HCT116 (cell line): Measurements from ENCODE around the gene PCBP1. TPM values are rescaled to one million over a fixed set of nuclear protein-coding genes. Genes with fewer than 3 reads are reported as not detected.
A peak's percentile ranks its signal among the peaks of the same experiment; 100 is the strongest.

Experiments
- ATAC-seq: fragments of 200-7000 bp; cut with Tn5 transposase; 2 replicates; pipeline ENCODE4 v1.9.1; 2020; ENCODE audit warnings: mild to moderate bottlenecking, moderate library complexity
- BruUV-seq: library from RNA; stranded (reverse); fragments of 400-500 nt; replicated peaks from 2 replicates; lab custom pipeline; 2021; lab: Mats Ljungman, UMichigan
- CTCF ChIA-PET: fragments of 300-600 bp; sonication (Branson Sonifier 250); formaldehyde crosslinking; loops from one replicate; lab custom pipeline; 2021; ENCODE audit warnings: antibody characterized with exemption; lab: Charles Lee
- POLR2A ChIA-PET: fragments of 300-600, 350-600 bp; sonication (Branson Sonifier 250); formaldehyde crosslinking; loops from one replicate; lab custom pipeline; 2021; ENCODE audit warnings: antibody characterized with exemption; lab: Charles Lee
- RAD21 ChIA-PET, 2 experiments: fragments of 300-600 bp; sonication (Branson Sonifier 250); formaldehyde crosslinking; loops; one replicate each; lab custom pipeline; 2023; ENCODE audit warnings: low total read pairs in 2 of 2; ENCODE audit not compliant: uncharacterized antibody in 2 of 2, unreplicated experiment in 2 of 2, low non-redundant PET in 1 of 2; lab: Charles Lee
- DNase-seq: peaks from one replicate; pipeline ENCODE4 v3.0.0-alpha.2; 2010; ENCODE audit warnings: low read depth, low spot score
- H2AFZ ChIP-seq: fragments of 200-600 bp; shearing (Covaris generic), sonication (generic); 2 replicates; pipeline ENCODE4 v1.6.1; 2017; ENCODE audit warnings: low read depth, mixed run types, mixed read lengths, antibody characterized with exemption, low read length; ENCODE audit not compliant: poor library complexity, severe bottlenecking
- H3K27ac ChIP-seq: 2 replicates; pipeline ENCODE4 v1.5.1; 2012; ENCODE audit warnings: low read depth, low read length
- H3K27me3 ChIP-seq: fragments of 200-600 bp; sonication (generic); 2 replicates; pipeline ENCODE4 v1.6.1; 2016; ENCODE audit warnings: mixed run types, low read length, mixed read lengths; ENCODE audit not compliant: insufficient read depth
- H3K36me3 ChIP-seq, 2 experiments: fragments of 200-500 bp in 1 of 2; fragments of 200-600 bp in 1 of 2; sonication (Bioruptor generic) in 1 of 2; sonication (generic) in 1 of 2; 2 replicates each; pipeline versions ENCODE4 v1.5.1 to v1.6.1; 2014 to 2016; ENCODE audit warnings: low read length in 2 of 2, inconsistent platforms in 1 of 2, mixed read lengths in 1 of 2, mixed run types in 1 of 2; ENCODE audit not compliant: insufficient read depth in 2 of 2, control insufficient read depth in 1 of 2
- H3K4me1 ChIP-seq, 2 experiments: fragments of 200-600 bp in 1 of 2; sonication (generic) in 1 of 2; 2 replicates each; pipeline versions ENCODE4 v1.5.1 to v1.6.1; 2012 to 2017; ENCODE audit warnings: low read length in 2 of 2, inconsistent platforms in 1 of 2, mild to moderate bottlenecking in 1 of 2, mixed read lengths in 1 of 2, mixed run types in 1 of 2, moderate library complexity in 1 of 2; ENCODE audit not compliant: insufficient read depth in 2 of 2, control insufficient read depth in 1 of 2
- H3K4me2 ChIP-seq: fragments of 200-600 bp; sonication (generic); 2 replicates; pipeline ENCODE4 v1.6.1; 2017; ENCODE audit warnings: mixed run types, low read length, mixed read lengths
- H3K4me3 ChIP-seq, 2 experiments: fragments of 200-600 bp in 1 of 2; sonication (generic) in 1 of 2; replicated peaks in 1 of 2; 2 replicates each; pipeline ENCODE4 v1.5.1; 2011 to 2016; ENCODE audit warnings: low read length in 2 of 2, control low read depth in 1 of 2, low read depth in 1 of 2, mild to moderate bottlenecking in 1 of 2, mixed read lengths in 1 of 2, mixed run types in 1 of 2
- H3K79me2 ChIP-seq: fragments of 200-600 bp; sonication (generic); 2 replicates; pipeline ENCODE4 v1.6.1; 2017; ENCODE audit warnings: mild to moderate bottlenecking, mixed run types, low read length, moderate library complexity, mixed read lengths; ENCODE audit not compliant: insufficient read depth
- H3K9ac ChIP-seq: fragments of 200-600 bp; sonication (generic); 2 replicates; pipeline ENCODE4 v1.6.1; 2016; ENCODE audit warnings: low read length, mixed read lengths
- H3K9me2 ChIP-seq: fragments of 200-600 bp; sonication (generic), shearing (Covaris generic); 2 replicates; pipeline ENCODE4 v1.6.1; 2017; ENCODE audit warnings: mixed run types, mild to moderate bottlenecking, moderate library complexity; ENCODE audit not compliant: insufficient read depth
- H3K9me3 ChIP-seq, 2 experiments: fragments of 200-500 bp in 1 of 2; fragments of 200-600 bp in 1 of 2; sonication (Bioruptor generic) in 1 of 2; sonication (generic) in 1 of 2; 2 replicates each; pipeline ENCODE4 v1.6.1; 2014 to 2017; ENCODE audit warnings: low read length in 2 of 2, mixed read lengths in 2 of 2, inconsistent platforms in 1 of 2, low read depth in 1 of 2, mild to moderate bottlenecking in 1 of 2, mixed run types in 1 of 2, moderate library complexity in 1 of 2; ENCODE audit not compliant: control insufficient read depth in 1 of 2, insufficient read depth in 1 of 2
- H4K20me1 ChIP-seq: fragments of 200-600 bp; sonication (generic), shearing (Covaris generic); 2 replicates; pipeline ENCODE4 v1.6.1; 2017; ENCODE audit warnings: mixed run types, mild to moderate bottlenecking, moderate library complexity; ENCODE audit not compliant: insufficient read depth
- ATF3 ChIP-seq: IDR thresholded peaks from 2 replicates; pipeline ENCODE4 v1.6.1; 2012
- CBX3 ChIP-seq: IDR thresholded peaks from 2 replicates; pipeline ENCODE4 v1.6.1; 2012; ENCODE audit warnings: low read depth
- CEBPB ChIP-seq: IDR thresholded peaks from 2 replicates; pipeline ENCODE4 v1.6.1; 2012; ENCODE audit warnings: low read depth
- CTCF ChIP-seq, 3 experiments: fragments of 200-600 bp in 1 of 3; sonication (generic) in 1 of 3; IDR thresholded peaks in 2 of 3; conservative IDR thresholded peaks in 1 of 3; 2 replicates each; pipeline ENCODE4 v1.5.1; 2012 to 2017; ENCODE audit warnings: low read depth in 2 of 3, low read length in 2 of 3, antibody characterized with exemption in 1 of 3, borderline replicate concordance in 1 of 3, control low read depth in 1 of 3, mild to moderate bottlenecking in 1 of 3, mixed read lengths in 1 of 3, mixed run types in 1 of 3, moderate library complexity in 1 of 3; ENCODE audit not compliant: insufficient read depth in 1 of 3
- EGR1 ChIP-seq: IDR thresholded peaks from 2 replicates; pipeline ENCODE4 v1.6.1; 2012; ENCODE audit warnings: low read depth
- EZH2 ChIP-seq: fragments of 200-600 bp; sonication (generic); IDR thresholded peaks from 2 replicates; pipeline ENCODE4 v1.6.1; 2017; ENCODE audit warnings: antibody characterized with exemption, mixed run types
- FOSL1 ChIP-seq: IDR thresholded peaks from 2 replicates; pipeline ENCODE4 v1.6.1; 2012; ENCODE audit warnings: low read depth
- JUND ChIP-seq: IDR thresholded peaks from 2 replicates; pipeline ENCODE4 v1.6.1; 2012
- MAX ChIP-seq: IDR thresholded peaks from 2 replicates; pipeline ENCODE4 v1.6.1; 2012
- POLR2A ChIP-seq: IDR thresholded peaks from 2 replicates; pipeline ENCODE4 v1.7.0; 2011; ENCODE audit warnings: borderline replicate concordance; ENCODE audit not compliant: insufficient read depth, insufficient read length; ENCODE audit errors: extremely low read depth
- POLR2AphosphoS5 ChIP-seq: IDR thresholded peaks from 2 replicates; pipeline ENCODE4 v1.6.1; 2011; ENCODE audit warnings: mild to moderate bottlenecking, low read depth, low read length, moderate library complexity
- RAD21 ChIP-seq: IDR thresholded peaks from 2 replicates; pipeline ENCODE4 v1.6.1; 2012; ENCODE audit warnings: low read depth, mild to moderate bottlenecking
- REST ChIP-seq: IDR thresholded peaks from 2 replicates; pipeline ENCODE4 v1.6.1; 2012; ENCODE audit warnings: low read depth
- SP1 ChIP-seq: IDR thresholded peaks from 2 replicates; pipeline ENCODE4 v1.6.1; 2012; ENCODE audit warnings: low read depth
- SRF ChIP-seq: IDR thresholded peaks from 2 replicates; pipeline ENCODE4 v1.6.1; 2012; ENCODE audit warnings: low read depth
- YY1 ChIP-seq: IDR thresholded peaks from 2 replicates; pipeline ENCODE4 v1.6.1; 2011; ENCODE audit warnings: low read length, low read depth, moderate library complexity, mild to moderate bottlenecking; ENCODE audit not compliant: insufficient replicate concordance; ENCODE audit errors: extremely low read depth
- ZFX ChIP-seq: fragments of 450-650 bp; IDR thresholded peaks from 2 replicates; pipeline ENCODE4 v1.6.1; 2017
- ZNF274 ChIP-seq: fragments of 200-500 bp; sonication (Bioruptor generic); IDR thresholded peaks from 2 replicates; pipeline ENCODE4 v1.6.1; 2014; ENCODE audit warnings: mild to moderate bottlenecking, low read depth, low read length, inconsistent platforms
- intact Hi-C: fragments of 100-400 bp; cut with micrococcal nuclease; formaldehyde crosslinking; loops from 2 replicates; pipeline ENCODE4 v1.10.0; 2022
- total RNA-seq: library from RNA; stranded (reverse); gene quantifications from one replicate; pipeline ENCODE4 v1.2.1, GENCODE V29; 2021; ENCODE audit not compliant: unreplicated experiment
- TF ChIP-seq, protein P1 (sequence below): IDR thresholded peaks from 2 replicates; pipeline ENCODE4 v1.6.1; 2011; ENCODE audit warnings: mild to moderate bottlenecking, low read length, moderate library complexity; ENCODE audit not compliant: insufficient replicate concordance; ENCODE audit errors: extremely low read depth

Gene PCBP1
- total RNA-seq, 1 experiment from 2014 or later = 256 TPM

DNA sequence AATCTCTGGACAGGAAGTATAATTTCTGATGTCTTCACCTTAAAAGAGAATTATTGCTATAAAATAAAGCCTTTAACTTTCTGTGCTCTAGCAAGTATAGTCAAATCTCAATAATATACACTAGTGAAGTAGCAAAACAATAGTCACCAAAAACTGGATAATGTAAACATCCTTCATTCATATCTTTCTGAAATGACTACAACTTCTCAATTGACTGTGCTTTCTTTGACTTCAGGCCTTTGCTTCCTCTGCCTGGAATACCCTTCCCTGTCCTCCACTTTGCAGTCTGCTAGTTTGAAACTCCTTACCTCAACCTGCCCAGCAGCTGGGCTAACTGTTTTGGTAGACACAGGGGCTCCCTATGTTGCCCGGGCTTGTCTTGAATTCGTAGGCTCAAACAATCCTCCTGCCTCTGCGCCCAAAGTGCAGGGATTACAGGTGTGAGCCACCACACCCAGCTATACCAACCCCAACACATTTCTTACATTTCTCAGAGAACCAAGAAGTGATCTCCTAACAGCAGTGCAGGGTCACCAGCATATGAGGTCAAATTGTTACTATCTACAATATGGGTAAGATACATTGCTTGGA is 6.6 kb upstream of the PCBP1 start:
- Histone ChIP-seq H3K9ac (no peak overlapping the region), H3K4me3 (no peak overlapping the region), H3K4me2 (no peak overlapping the region), H3K36me3 (peaks cover 20 to 31% of the 10 kb centered on the region in 2 experiments)
- no peak for DNase-seq
- ChIA-PET POLR2A (no interaction called here), CTCF (no interaction called here)
- no TSS peak for BruUV-seq
- TF ChIP-seq MAX (no peak), CBX3 (no peak), ZNF274 (no peak), EGR1 (no peak), JUND (no peak), RAD21 (no peak), EZH2 (no peak), POLR2A (no peak), YY1 (no peak), REST (no peak), ZFX (no peak), SRF (no peak), FOSL1 (no peak), CTCF (IDR thresholded peaks at IDR 0.05 in 2 of 3, conservative IDR thresholded peaks at IDR 0.05 in 1 of 3; ENCODE audit: borderline replicate concordance in 1 of 3, insufficient read depth in 1 of 3, low read depth in 2 of 3, low read length in 2 of 3) (no peak), SP1 (no peak), CEBPB (no peak), POLR2AphosphoS5 (no peak), ATF3 (no peak)
- TF ChIP-seq, protein P1, sequence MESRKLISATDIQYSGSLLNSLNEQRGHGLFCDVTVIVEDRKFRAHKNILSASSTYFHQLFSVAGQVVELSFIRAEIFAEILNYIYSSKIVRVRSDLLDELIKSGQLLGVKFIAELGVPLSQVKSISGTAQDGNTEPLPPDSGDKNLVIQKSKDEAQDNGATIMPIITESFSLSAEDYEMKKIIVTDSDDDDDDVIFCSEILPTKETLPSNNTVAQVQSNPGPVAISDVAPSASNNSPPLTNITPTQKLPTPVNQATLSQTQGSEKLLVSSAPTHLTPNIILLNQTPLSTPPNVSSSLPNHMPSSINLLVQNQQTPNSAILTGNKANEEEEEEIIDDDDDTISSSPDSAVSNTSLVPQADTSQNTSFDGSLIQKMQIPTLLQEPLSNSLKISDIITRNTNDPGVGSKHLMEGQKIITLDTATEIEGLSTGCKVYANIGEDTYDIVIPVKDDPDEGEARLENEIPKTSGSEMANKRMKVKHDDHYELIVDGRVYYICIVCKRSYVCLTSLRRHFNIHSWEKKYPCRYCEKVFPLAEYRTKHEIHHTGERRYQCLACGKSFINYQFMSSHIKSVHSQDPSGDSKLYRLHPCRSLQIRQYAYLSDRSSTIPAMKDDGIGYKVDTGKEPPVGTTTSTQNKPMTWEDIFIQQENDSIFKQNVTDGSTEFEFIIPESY = no peak
- TF ChIP-seq, all 23 proteins: peak for 0
- H2AFZ ChIP-seq = no peak overlapping the region
- no peaks in the 10 kb centered on the region for H3K9me2 ChIP-seq
- H3K4me1 ChIP-seq = peaks cover 30 to 43% of the 10 kb centered on the region in 2 experiments
- H3K27ac ChIP-seq = 0 out of 2 replicates have a peak overlapping the region, but pooled peaks have one; percentile 15
- H3K27me3 ChIP-seq = no peaks in the 10 kb centered on the region
- ATAC-seq = no peak
- peaks cover 4% of the 10 kb centered on the region; the same call in 1 of the 2 replicates for H3K79me2 ChIP-seq
- intact Hi-C loops = no loop called here
- H3K9me3 ChIP-seq = no peaks in the 10 kb centered on the region
- RAD21 ChIA-PET = no interaction called here
- no peaks in the 10 kb centered on the region for H4K20me1 ChIP-seq
